OCI-M2 (cell line): Measurements from ENCODE around the gene ZNF101.

Experiments used
- DNase-seq: peaks from one replicate; lab custom pipeline; 2025; ENCODE audit not compliant: unreplicated experiment; lab: John Stamatoyannopoulos, UW

ZNF101 gene

DNA sequence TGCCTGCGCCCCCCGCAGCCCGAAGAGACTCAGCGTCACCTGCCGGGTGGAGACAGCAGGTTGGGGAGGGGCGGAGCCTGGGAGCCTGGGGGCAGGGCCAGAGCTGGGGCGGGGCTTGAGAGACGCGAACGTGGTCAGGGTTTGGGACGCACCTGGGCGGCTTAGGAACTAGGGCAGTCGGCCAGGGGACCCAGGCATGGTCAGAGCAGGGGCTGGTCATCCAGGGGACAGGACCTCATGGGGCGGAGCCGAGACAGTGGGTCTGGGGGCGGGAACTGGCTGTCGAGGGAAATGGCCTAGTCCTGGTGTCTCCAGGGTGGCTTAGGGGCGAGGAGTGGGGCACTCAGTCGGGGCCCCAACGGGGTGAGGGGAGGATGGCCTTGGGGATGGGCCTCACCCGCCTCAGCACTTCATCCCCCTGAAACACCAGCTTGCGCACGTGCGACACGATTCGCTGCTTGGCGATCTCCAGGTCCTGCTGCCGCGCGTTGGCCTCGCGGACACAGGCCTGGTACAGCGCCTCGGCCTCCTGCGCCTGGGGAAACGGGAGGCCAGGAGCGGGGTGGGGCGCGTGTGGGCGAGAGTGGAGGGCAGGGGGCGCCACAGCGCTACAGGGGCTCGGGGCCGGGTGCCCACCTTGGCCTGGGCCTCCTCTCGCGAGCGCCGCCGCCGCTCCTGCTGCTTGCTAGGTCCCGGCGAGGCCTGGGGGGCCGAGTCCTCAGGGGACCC is 31.0 kb upstream of the ZNF101 start:
- no peak for DNase-seq

DNA sequence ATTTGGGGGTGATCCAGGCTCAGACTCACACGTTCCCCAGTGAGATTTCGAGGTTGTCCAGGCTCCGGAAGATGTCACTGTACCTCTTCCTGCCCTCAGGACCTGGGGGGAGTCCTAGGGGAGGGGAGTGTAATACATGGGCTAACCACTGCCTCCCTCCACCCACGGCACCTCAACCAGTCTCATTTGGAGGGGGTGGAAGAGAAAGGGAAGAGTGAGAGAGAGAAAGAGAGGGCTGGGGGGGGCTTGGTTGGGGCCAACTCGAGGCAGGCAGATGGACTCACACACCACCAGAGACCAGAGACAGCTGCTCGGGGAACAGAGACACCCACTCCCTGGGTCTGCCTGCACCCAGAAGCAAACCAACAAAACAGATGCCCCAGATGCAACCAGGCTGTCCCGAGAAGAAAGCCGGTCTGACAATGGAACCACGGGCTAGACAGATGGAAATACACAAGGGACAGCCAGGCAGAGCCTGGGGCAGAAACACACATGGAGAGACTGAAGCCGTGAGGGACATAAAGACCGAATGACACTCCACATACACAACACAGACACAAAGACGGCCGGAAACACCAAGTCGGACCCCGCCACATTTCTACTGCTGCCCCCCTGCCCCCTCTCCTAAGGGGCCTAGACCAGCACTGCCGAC is 26.0 kb upstream of the ZNF101 start:
- no peak for DNase-seq

DNA sequence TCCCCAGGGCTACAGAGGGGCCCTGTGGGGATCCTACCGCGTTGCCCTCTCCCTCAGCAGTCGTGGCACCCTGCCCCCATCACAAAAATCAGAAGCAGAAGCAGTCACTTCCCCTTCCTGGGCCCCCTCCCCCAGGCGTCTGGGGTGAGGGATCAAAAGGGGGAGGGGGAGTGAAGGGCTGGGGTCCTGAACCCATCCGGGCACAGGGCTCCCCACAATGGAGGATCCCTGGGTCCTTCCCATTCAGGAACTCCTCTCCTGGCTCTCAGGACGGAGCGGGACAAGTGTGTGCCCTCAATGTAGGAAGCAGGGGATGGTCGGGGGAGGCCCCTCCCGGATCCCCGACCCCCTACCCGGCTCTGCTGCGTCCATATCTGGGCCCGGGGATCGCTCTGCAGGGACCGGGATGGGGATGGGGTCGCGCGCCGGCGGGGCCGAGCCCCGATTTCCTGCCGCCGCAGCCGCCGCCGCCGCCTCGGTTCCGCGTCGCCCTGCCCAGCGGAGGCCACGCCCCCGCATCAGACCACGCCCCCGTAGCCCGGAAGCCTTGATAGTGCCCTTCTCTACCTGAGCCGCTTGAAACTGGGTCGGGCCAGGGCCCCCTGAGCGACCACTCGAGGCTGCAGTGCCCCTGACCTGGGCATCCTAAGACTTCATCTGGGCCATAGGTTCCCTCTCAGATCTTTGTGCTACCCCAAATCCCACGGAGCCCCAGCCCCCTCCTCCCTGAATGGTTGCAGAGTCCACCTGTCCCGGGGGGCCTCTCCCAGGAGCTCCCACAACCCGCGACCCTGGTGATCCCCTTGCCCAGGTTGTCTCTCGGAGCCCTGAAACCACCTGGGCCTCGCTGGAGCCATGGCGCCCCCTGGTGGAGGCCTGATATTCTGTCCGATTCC is 25.2 kb upstream of the ZNF101 start, which contains the start of gene GMIP:
Gene GMIP (minus strand): TSS at position 500 of the 896 bp plus-strand sequence. CDS start 128 bp downstream, at position 372.
- peak; percentile 61 for DNase-seq

DNA sequence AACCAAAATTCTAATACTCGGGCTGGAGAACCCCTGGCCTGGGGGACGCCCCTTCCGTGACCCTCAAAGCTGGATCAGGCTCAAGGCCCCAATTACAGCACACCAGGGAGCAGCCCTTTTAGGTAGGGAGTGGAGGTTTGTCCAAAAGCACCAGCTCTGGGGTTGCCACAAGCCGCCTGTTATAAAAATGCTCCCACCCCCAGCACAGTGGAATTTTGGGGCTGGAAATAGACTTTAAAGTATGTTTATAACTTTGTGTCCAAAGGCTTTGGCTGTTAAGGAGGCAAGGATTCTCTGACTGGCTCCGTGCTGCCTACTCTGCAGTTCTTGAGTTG is 24.6 kb upstream of the ZNF101 start:
- no peak for DNase-seq

DNA sequence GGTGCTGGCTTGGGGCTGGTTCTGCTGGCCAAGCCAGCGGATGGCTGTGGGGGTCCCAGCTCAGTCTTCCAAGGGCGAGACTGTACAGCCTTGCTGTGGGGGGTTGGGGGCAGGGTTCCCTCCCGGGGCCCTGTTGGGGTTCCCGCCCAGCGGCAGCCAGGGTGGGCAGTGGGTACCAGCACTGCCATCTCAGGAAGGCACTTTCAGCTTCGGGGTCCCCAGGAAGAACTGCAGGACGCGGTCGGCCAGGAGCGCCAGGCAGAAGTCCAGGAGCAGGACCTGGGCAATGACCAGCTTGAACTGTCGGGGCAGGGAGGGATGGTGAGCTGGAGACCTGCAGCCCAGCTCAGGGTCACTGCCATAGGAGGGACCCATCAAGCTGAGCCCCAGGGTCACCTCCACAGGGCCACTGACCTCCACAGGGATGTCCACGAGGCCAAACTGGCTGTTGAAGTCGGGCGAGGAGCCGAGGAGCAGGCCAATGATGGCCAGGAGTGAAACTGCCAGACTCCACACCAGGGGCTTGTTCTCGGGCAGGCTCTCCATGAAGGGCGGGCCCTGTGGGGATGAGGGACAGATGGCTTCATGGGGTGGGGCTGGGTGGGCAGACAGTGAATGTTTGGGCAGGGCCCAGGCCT is 23.3 kb upstream of the ZNF101 start:
- DNase-seq: no peak

DNA sequence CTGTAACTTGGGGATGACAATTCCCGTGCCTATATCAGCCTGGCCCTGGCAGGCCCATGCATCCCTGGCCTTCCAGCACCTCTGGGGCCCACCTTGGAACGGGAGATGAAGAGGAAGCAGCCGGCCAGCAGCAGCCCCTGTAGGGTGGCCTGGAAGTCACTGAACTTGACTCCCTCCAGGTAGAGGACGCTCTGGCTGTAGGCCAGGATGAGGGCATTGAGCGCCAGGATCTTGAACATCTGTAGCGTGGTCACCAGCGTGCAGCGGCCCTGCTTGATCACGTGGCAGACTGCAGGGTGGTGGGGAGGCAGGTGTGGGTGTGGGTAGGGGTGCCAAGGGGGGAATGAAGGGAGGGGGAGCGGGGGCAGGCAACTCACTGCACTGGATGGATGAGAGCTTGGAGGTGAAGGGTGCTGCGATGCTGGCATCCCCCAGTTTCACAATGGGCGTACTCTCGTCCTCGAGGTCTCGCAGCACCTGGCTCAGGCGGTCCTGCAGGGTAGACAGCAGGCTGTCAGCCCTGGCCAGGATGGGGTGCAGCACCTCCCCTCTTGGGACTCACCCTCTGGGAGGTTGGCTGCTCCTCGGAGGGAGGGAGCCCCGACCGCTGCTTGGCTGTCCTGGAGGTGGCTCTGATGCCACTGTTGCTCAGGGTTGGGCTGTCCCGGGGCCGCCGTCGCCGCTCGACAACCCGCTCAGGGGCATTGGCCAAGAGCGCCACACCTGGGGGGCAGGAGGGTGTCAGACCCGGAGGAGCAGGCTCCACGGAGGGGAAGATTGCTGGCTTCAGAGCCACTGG is 21.4 kb upstream of the ZNF101 start:
- DNase-seq: no peak

DNA sequence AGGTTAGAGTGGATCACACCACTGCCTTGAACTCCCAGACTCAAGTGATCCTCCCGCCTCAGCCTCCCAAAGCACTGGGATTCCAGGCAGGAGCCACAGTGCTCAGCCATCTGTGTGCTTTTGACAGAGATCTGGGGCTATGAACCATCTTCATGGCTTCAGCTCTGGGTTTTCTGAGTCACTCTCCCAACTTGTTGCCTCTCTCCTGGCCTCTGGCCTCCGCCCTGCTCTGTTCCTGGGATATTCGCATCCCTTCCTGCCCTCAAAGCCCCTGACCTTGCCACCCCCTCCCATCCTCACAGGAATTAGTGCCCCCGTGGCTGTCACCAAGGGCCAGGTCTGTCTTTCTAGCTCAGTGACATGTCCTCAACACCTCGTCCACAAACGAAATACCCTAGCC is 19.5 kb upstream of the ZNF101 start:
- no peak for DNase-seq

DNA sequence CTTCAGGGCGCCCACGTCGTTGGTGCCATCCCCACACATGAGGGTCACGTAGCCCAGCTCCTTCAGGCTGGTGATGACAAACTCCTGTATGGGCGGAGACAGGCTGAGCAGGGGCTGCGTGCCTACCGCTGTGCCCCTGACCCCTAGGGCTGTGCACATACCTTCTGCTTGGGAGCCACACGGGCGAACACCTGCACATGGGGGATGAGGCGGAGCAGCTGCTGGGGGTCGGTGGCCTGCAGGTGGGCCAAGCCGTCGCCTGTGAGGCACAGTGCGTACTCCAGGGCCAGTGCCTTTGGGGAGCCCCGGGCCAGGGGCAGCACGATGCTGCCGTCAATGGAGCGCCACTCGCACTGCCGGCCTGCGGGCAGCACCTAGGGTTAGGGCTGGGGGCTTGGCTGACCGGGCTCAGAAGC is 19.1 kb upstream of the ZNF101 start:
- no peak for DNase-seq

DNA sequence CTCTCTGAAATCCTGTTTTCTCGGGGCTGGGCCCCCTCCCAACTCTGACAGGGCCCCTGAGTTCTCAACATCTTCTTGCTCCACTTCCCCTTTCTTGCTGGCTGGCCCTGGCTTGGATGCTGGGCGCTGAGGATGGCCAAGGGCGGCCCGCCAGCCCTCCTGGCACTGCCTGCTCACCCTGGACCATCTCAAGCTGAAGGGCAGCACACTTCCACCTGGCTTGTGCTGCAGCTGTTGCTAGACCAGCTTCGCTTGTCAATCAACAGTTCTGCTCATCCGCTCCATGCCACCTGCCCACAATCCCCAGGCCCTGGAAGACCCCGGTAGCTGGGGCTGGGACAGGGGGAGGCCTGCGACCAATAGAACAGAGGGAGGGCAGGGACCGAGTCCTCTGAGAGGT is 18.3 kb upstream of the ZNF101 start:
- no peak for DNase-seq

DNA sequence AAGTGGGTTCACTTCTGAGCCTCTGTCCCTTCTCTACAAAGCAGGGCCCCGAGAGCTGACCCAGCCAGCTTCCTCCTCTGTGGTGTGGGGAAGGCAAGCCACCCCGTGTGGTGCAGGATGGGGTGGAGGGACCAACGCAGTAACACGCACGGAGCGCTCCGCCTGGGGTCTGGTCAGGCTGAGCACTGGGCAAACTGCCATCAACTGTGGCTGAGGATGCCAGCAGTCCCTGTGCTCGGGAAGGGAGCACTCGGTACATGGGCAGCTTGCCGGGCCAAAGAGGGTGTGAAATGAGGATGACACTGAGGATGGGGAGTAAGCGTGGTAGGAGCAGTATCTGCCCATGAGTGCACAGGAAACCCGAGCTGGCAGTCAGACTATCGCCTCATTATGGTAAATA is 17.6 kb upstream of the ZNF101 start:
- no peak for DNase-seq

DNA sequence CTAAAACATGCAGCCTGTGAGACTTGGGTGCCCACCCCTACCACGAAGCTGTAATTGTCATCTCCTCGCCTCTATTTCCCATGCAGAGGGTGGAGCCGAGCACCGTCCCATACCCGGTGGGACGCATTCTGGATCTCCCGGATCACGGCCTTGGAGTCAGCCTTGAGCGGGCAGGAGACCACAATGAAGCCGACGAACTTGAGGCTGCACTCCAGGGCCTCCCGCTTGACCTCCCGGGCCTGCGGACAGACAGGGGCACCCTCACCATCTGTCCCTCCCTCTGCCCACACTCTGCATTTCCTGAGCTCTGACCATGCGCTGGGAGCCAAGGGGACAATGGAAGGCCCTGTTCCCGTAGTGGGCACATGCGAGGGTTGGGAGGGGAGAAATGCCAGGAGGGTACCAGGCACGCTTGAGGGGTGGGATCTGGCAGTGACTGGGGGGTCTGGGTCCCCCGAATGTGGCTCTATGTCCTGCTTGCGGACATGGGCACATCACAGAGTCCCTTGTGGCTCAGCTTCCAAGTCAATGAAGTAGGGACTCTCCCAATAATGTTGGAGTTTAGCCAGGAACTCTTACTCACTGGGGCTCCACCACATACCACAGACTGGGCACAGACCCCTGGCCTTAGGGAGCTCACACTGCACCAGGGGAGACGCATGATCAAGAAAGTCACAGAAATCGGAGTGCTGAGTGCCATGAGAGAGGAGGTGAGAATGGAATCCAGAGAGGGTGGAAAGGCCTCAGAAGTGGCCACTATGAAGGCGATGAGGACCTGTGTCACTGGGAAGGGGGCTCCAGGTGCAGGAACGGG is 15.9 kb upstream of the ZNF101 start:
- DNase-seq: no peak

DNA sequence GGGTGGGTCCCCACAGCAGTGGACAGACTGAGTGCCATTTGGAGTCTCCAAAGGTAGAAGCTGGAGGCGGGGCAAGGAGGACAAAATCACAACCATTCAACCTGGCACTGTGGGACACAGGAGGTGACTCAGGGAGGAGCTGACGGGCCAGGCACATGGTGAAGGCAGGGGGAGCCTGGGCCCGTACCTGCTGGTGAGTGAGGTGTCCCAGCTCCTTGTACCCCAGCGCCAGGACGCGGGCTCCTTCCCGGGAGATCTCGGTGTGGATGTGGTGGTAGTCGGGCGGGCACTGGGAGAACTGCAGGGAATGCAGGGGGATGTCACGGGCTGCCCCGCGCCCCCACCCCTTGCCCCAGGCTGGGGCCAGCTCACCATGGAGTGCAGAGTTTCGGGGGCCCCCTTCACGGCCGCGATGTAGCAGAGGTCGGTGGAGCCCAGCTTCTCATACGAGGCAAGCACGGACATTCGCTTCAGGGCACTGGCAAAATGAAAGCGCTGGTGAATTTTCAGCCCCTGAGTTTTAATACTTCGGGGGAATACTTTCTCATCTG is 15.0 kb upstream of the ZNF101 start:
- no peak for DNase-seq

DNA sequence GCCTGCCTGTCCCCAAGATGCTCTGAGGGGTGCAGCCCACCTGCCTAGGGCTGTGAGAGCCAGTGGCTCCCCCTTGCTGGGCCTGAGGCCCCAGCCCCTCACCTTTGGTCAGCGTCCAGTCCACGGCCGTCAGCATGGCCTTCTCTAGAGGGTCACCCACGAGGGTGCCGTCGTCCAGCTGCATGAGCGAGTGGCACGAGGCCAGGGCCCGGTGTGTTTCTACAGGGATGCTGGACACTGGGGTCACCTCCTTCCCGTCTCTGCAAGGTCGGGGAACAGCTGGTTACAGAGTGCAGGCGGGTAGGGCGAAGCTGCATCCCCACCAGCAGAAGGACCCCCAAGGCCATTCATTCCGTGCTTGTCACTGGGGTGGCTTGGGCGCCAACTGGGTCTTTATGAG is 14.2 kb upstream of the ZNF101 start:
- DNase-seq: no peak

DNA sequence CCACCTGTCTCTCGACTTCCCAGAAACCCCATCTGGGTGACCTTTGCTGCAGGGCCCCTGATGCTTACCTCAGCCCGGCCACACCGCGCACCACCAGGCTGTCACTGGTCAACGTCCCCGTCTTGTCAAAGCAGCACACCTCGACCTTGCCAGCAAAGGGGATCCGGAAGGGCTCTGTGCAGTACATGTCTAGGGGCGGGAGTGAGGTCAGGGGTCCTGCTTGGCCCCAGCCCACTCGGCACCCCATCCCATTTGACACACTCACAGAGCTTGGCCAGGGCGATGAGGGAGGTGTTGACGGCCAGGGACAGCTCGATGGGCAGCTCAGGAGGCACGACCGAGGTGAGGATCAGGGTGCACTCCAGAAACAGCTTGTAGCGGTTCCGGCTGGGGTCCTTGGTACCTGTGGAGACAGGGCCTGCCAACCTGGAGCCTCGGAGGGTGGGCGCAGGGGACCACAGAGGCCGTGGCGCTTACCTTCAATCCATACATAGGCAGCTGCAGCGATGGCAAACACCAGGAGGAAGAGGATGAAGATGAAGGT is 13.5 kb upstream of the ZNF101 start:
- DNase-seq: no peak

DNA sequence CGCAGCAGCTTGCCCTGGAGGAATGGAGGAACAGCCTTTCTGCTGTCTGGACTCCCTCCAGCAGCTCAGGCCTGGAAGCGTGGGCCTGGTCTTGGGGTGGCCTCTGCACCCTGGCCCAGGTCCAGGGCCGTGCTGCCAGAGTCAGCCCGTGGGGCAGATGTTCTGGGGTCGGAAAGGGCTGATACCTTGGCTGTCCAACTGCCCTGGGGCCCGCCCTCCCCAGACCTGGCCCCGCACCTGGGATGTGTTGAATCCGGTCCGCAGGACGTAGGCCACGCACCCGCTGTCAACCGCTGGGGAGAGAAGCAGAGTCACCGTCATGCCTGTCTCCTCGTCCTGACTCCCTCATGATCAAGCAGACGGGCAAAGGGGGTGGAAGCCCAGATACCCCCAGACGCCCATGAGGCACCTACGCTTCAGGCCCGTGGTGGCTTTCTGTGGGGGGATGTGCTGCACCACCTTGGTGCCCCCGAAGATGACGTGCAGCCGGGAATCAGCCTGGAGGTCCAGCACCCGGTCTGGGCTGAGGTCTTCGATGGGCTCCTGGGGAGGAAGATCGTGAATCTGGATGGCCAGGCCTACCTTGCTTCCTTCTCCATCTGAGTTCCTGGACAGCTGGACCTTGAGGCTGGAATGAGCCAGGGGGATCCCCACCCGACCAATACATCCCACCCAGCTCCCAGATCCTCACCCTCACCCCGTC is 12.8 kb upstream of the ZNF101 start:
- no peak for DNase-seq

DNA sequence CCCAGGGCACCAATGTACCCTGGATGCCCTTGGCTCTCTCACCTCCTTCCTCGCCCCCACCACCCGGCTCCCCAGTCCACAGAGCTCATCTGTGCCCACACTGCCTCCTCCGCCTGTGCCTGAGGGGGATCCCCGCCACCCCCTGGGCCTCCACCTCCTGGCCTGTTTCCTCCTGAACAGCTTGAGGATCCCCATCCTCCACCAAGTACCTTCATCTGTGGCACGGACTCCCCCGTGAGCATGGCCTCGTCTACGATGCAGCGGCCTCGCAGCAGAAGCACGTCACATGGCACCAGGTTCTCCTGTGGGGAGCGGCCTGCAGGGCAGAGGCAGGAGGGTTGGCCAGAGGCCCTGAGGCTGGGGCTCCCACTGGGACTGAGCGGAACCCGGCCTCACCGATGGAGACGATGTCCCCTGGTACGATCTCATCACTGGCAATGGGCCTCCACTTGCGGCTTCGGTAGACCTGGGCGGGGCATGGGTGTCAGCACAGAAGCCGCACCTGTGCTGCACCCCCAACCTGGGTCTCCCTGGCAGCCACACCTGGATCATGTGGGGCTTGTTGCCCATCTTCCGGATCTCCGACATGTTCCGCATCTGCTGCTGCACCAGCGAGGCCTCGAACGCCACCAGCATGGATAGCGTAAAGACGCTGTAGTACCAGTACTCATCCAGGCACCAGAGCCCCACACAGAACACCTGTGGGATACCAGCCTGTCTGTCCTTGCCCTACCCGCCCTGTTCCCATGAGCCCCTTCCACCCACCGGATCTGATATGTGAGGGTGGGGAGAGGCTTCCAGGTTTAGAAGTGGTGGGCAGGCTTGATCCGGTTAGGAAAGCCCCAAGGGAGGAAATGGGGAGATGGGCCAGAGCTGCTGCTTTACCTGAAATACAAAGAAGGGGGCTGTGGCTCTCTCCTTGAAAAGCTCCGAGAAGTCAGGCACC is 11.9 kb upstream of the ZNF101 start:
- DNase-seq: no peak

DNA sequence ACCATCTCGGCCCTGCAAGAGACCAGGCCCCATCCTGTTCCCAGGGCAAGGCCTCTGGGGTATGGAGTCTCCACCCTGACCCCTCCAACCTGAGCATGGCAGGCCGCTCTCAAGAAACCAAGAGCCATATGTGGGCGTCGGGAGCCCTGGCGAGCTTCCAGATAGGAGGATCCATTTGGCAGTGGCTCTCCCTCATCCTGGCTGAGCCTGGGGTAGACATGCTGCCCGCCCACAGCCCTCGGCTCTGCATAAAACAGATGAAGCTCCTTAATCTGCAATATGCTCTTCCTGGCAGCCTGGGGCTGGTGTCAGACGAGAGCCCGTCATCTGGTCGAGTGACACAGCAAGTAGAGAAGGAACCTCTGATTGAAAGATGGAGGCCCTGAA is 11.2 kb upstream of the ZNF101 start:
- no peak for DNase-seq
